ENCODE measurements around the gene KLC1. TPM values are rescaled to one million over a fixed set of nuclear protein-coding genes. Genes with fewer than 3 reads are reported as not detected.

The KLC1 gene
- total and polyA plus RNA-seq, 10 of the 15 experiments (the other 5 are each of a cell fraction or from before 2014, with no cell fraction given) = 5.5 to 137 (median 76.1) TPM

GRCh38 chr14:103739793-103740501, 110.9 kb downstream of the KLC1 start:
- ATAC-seq (no peak), FAIRE-seq (no peak), DNase-seq (ENCODE audit: low read depth, low spot score) (no peak)
- BruUV-seq (replicated peaks) = no TSS peak
- no peaks in the 10 kb centered on the region for H3K27me3 ChIP-seq (replicated peaks in 1 of 2; ENCODE audit: control insufficient read depth in 2 of 2, insufficient read depth in 2 of 2, low read length in 1 of 2)
- H3K4me1 ChIP-seq (ENCODE audit: control insufficient read depth, insufficient read depth, low read length) = no peaks in the 10 kb centered on the region
- ChIA-PET SMC1A (ENCODE audit: uncharacterized antibody, unreplicated experiment) (interaction anchor here (1.1 kb wide), 1 partner anchor 66 kb away, joined by 3 read pairs; no protein-coding TSS in a partner anchor), CTCF (no interaction called here), POLR2A (no interaction called here), RAD21 (ENCODE audit: unreplicated experiment) (no interaction called here)
- H2AFZ ChIP-seq (ENCODE audit: control insufficient read depth, low read depth, low read length) = no peak overlapping the region
- H3K9ac ChIP-seq (ENCODE audit: control insufficient read depth, insufficient read depth, low read length) = no peak overlapping the region
- H3K36me3 ChIP-seq (ENCODE audit: control insufficient read depth in 2 of 2, insufficient read depth in 2 of 2, low read length in 1 of 2) = no peaks in the 10 kb centered on the region; a peak in 2 of 4 replicates
- H3K27ac ChIP-seq (ENCODE audit: control insufficient read depth, insufficient read depth) = no peak overlapping the region
- H3K79me2 ChIP-seq (ENCODE audit: control insufficient read depth, insufficient read depth, low read length) = no peaks in the 10 kb centered on the region
- H3K4me2 ChIP-seq (ENCODE audit: control insufficient read depth, insufficient read depth) = no peak overlapping the region
- intact Hi-C loops (cut with micrococcal nuclease; ENCODE audit: unreplicated experiment) (no loop called here), in situ Hi-C loops (cut with MboI) (no loop called here)
- H3K9me3 ChIP-seq (replicated peaks; ENCODE audit: control insufficient read depth, insufficient read depth, low read length) = no peaks in the 10 kb centered on the region
- H3K4me3 ChIP-seq = no peak overlapping the region
- no peaks in the 10 kb centered on the region for H4K20me1 ChIP-seq (ENCODE audit: control insufficient read depth, insufficient read depth)
- WGBS (ENCODE audit: insufficient coverage, insufficient replicate concordance, low lambda C conversion rate, missing lambda C conversion rate) = 86% methylated on average over 30 of the region's 30 CpGs
- no peak for TF ChIP-seq CEBPB (IDR thresholded peaks at IDR 0.05; ENCODE audit: borderline replicate concordance in 1 of 2, low read depth in 2 of 2, low read length in 2 of 2)
- no peak for TF ChIP-seq PML (IDR thresholded peaks at IDR 0.05; ENCODE audit: low read length)
- TF ChIP-seq E2F8 (IDR thresholded peaks at IDR 0.05; ENCODE audit: low read depth, partially characterized antibody) = no peak
- no peak for TF ChIP-seq ZNF207 (IDR thresholded peaks at IDR 0.05; ENCODE audit: borderline replicate concordance)
- TF ChIP-seq CHD1 (IDR thresholded peaks at IDR 0.05; ENCODE audit: low read depth, low read length) = no peak
- TF ChIP-seq ZBTB40 (IDR thresholded peaks at IDR 0.05; ENCODE audit: borderline replicate concordance) = no peak
- TF ChIP-seq IKZF2 (IDR thresholded peaks at IDR 0.05) = no peak
- TF ChIP-seq TBL1XR1 (IDR thresholded peaks at IDR 0.05; ENCODE audit: low read depth, low read length) = no peak
- no peak for TF ChIP-seq CBX3 (IDR thresholded peaks at IDR 0.05; ENCODE audit: borderline replicate concordance, low read depth)
- no peak for TF ChIP-seq HDAC2 (IDR thresholded peaks at IDR 0.05)
- TF ChIP-seq RELA (IDR thresholded peaks at IDR 0.05; ENCODE audit: borderline replicate concordance, partially characterized antibody) = no peak
- TF ChIP-seq JUNB (IDR thresholded peaks at IDR 0.05) = no peak
- no peak for TF ChIP-seq TAF1 (IDR thresholded peaks at IDR 0.05; ENCODE audit: borderline replicate concordance, low read depth, low read length)
- TF ChIP-seq IRF5 (IDR thresholded peaks at IDR 0.05; ENCODE audit: borderline replicate concordance) = no peak
- TF ChIP-seq ZSCAN29 (IDR thresholded peaks at IDR 0.05) = no peak

Measured in GM12878 (cell line).